Muscle of arm (tissue), 12 donors: ENCODE results near the gene ARID5A. TPM values are rescaled to one million over a fixed set of nuclear protein-coding genes. Genes with fewer than 3 reads are reported as not detected.

Experiments used
- DNase-seq: peaks from one replicate; pipeline ENCODE4 v3.0.0-alpha.2; 2013
- polyA plus RNA-seq, 12 donors: library from polyadenylated mRNA; unstranded; fragments of 120-200 nt; gene quantifications; one replicate each; pipeline ENCODE4 v1.2.1, GENCODE V29; 2013; ENCODE audit not compliant: insufficient read length in 12 of 12

Gene ARID5A
- polyA plus RNA-seq, 12 donors, result 16.4 to 41.6 (median 25.9) TPM; not detected in 1

- no peak for DNase-seq
Measured at GRCh38 chr2:96505231-96505889, 31.2 kb upstream of the ARID5A start, which contains the start of gene NEURL3. TSS of gene NEURL3 (minus strand) at chr2:96505357. CDS start at chr2:96505286, 71 bp downstream.

- DNase-seq, result no peak
Measured at GRCh38 chr2:96506016-96506906, 30.3 kb upstream of the ARID5A start.

- DNase-seq, result no peak
Measured at GRCh38 chr2:96506907-96507240, 29.7 kb upstream of the ARID5A start.

GRCh38 chr2:96507957-96508520 is 28.5 kb upstream of the ARID5A start:
- no peak for DNase-seq

GRCh38 chr2:96508521-96509113 is 27.9 kb upstream of the ARID5A start:
- DNase-seq, result no peak

- DNase-seq, result peak; percentile 76
Measured at GRCh38 chr2:96509114-96509846, 27.3 kb upstream of the ARID5A start.

GRCh38 chr2:96509847-96510230 is 26.7 kb upstream of the ARID5A start:
- no peak for DNase-seq

GRCh38 chr2:96510931-96511595 is 25.5 kb upstream of the ARID5A start:
- DNase-seq, result no peak

GRCh38 chr2:96511851-96512250 is 24.7 kb upstream of the ARID5A start:
- DNase-seq, result no peak

GRCh38 chr2:96512341-96512740 is 24.2 kb upstream of the ARID5A start:
- no peak for DNase-seq

- no peak for DNase-seq
Measured at GRCh38 chr2:96514521-96514920, 22.0 kb upstream of the ARID5A start.

- DNase-seq, result no peak
Measured at GRCh38 chr2:96517079-96517478, 19.5 kb upstream of the ARID5A start.

GRCh38 chr2:96520231-96520630 is 16.3 kb upstream of the ARID5A start:
- DNase-seq, result no peak

GRCh38 chr2:96520697-96521096 is 15.9 kb upstream of the ARID5A start:
- no peak for DNase-seq

- DNase-seq, result no peak
Measured at GRCh38 chr2:96521219-96521618, 15.3 kb upstream of the ARID5A start.

- no peak for DNase-seq
Measured at GRCh38 chr2:96522304-96523203, 14.0 kb upstream of the ARID5A start.

- no peak for DNase-seq
Measured at GRCh38 chr2:96523659-96524481, 12.7 kb upstream of the ARID5A start.

- DNase-seq, result no peak
Measured at GRCh38 chr2:96524482-96525210, 11.9 kb upstream of the ARID5A start.

- no peak for DNase-seq
Measured at GRCh38 chr2:96525211-96525507, 11.4 kb upstream of the ARID5A start.
